ENCODE measurements around the gene P2RX3.

GRCh38 chr11:57368106-57368844 is 30.1 kb downstream of the P2RX3 start:
- TF ChIP-seq, protein P1, sequence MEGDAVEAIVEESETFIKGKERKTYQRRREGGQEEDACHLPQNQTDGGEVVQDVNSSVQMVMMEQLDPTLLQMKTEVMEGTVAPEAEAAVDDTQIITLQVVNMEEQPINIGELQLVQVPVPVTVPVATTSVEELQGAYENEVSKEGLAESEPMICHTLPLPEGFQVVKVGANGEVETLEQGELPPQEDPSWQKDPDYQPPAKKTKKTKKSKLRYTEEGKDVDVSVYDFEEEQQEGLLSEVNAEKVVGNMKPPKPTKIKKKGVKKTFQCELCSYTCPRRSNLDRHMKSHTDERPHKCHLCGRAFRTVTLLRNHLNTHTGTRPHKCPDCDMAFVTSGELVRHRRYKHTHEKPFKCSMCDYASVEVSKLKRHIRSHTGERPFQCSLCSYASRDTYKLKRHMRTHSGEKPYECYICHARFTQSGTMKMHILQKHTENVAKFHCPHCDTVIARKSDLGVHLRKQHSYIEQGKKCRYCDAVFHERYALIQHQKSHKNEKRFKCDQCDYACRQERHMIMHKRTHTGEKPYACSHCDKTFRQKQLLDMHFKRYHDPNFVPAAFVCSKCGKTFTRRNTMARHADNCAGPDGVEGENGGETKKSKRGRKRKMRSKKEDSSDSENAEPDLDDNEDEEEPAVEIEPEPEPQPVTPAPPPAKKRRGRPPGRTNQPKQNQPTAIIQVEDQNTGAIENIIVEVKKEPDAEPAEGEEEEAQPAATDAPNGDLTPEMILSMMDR (conservative IDR thresholded peaks at IDR 0.05 in 1 of 2, IDR thresholded peaks at IDR 0.05 in 1 of 2; ENCODE audit: low read depth in 1 of 2, low read length in 2 of 2), result no peak
- TF ChIP-seq EZH2 (IDR thresholded peaks at IDR 0.05; ENCODE audit: low read length, missing control alignments), result no peak

All from fibroblast of lung (primary cell).